NCI-H128 (cell line): ENCODE data around the gene SAPCD1.
A peak's percentile ranks its signal among the peaks of the same experiment; 100 is the strongest.
"Not testable (repeated sequence)": the region's sequence is repeated elsewhere in the genome, so short reads cannot be mapped to it uniquely, and the experiment has no call there.

Source experiments
- DNase-seq: peaks from one replicate; lab custom pipeline; 2025; ENCODE audit not compliant: unreplicated experiment; lab: John Stamatoyannopoulos, UW

Gene SAPCD1

GRCh38 chr6:31796993-31797385, 34.5 kb downstream of the SAPCD1 start:
- no peak for DNase-seq

DNA sequence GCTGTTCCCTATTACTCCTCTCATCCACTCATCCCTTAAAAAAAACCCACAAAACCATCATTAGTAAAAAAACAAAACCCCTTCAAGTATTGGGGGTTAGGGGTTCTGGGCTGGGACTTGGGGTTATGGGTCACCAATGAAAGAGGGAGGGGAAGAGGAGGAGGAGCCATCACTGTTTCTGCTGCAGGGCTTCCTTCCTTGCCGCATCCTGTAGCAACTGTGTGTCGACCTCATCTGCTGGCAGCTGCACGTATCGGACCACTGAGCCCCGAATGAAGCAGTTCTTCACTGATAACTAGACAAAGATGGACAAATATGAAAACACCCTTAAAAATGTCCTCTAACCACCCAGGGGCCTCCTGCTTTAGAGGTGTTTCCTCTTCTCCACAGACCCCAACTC, 35.1 kb downstream of the SAPCD1 start:
- DNase-seq, result no peak

DNA sequence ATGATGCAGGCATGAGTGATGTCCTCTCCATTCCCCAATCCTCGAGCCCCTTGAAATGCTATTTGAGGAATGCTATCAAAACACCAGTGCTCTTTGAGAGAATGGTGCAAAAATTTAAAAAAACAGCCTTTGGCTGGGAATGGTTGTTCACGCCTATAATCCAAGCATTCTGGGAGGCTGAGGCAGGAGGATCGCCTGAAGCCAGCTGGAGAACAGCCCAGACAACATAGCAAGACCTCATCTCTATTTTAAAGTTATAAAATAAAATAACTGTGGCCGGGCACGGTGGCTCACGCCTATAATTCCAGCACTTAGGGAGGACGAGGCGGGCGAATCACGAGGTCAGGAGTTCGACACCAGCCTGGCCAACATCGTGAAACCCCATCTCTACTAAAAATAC, 37.3 kb downstream of the SAPCD1 start:
- no peak for DNase-seq

DNA sequence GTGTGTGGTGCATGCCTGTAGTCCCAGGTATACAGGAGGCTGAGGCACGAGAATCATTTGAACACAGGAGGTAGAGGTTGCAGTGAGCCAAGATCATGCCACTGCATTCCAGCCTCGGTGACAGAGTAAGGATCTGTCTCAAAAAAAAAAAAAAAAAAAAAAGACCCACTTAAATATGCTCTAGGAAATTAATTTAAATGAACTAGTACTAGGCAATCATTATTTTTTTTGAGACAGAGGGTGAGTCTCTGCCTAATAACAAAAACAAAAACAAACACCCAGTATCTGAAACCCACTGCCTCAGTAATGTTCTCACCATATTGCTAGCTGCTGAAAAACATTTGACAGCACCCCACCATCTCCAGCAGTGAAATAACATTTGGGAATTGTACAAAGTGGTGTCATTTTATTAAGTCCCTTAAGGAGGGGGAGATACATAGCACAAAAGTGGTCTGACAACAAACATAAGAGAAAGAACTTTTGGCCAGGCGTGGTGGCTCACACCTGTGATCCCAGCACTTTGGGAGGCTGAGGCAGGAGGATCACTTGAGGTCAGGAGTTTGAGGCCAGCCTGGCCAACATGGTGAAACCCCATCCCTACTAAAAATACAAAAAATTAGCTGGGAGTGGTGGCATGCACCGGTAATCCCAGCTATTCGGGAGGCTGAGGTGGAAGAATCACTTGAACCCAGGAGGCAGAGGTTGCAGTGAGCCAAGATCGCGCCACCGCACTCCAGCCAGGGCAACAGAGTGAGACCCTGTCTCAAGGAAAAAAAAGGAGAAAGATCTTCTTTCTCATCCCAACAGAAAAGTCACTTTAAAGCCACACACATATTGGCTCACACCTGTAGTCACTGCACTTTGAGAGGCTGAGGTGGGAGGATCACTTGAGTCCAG, 38.8 kb downstream of the SAPCD1 start:
- not testable (repeated sequence) for DNase-seq

DNA sequence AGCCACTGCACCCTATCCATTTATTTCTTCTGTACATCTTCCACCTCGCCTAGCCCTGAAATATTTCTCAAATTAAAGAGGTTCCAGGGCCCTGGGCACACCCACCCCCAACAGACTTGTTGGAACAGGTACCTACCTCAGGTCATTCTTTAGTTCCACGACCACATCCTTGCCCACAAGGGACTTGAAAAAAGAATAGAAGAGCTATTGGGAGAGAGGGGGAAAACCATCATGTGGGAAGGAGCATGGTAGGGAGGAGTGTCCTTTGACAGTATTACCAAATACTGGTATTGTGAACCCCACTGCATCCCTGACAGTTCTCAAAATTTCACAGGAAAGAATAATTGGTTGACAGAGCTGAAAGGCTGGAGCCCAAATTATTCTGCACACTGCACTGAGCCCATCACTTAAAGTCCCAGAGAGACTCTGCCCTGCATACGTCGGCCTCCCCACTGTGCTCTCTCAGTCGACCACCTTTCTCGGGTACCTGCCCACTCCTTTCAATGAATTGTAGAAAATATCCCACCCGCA, 43.5 kb downstream of the SAPCD1 start:
- no peak for DNase-seq

GRCh38 chr6:31806470-31807272, 44.2 kb downstream of the SAPCD1 start, which contains the start of gene LSM2:
Gene LSM2, minus strand, starts transcription at chr6:31806966. Its CDS starts 209 bp downstream, at chr6:31806757.
- peak; percentile 87 for DNase-seq

- not testable (repeated sequence) for DNase-seq
Measured at GRCh38 chr6:31808599-31808998, 46.1 kb downstream of the SAPCD1 start.

DNA sequence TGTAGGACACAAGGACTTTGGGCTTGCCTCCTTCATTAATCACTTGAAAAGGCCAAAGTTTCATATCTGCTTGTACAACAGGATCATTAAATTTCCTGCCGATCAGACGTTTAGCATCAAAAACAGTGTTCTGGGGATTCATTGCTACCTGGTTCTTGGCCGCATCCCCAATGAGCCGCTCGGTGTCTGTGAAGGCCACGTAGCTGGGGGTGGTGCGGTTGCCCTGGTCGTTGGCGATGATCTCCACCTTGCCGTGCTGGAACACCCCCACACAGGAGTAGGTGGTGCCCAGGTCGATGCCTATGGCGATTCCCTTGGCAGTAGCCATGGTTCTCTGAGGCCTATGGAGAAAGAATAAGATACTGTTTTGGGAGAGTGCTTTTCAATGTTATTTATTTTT, 49.2 kb downstream of the SAPCD1 start:
- DNase-seq, result no peak

- no peak for DNase-seq
Measured at GRCh38 chr6:31813465-31813849, 51.0 kb downstream of the SAPCD1 start.
